ENCODE results near the gene STAT2.

DNA sequence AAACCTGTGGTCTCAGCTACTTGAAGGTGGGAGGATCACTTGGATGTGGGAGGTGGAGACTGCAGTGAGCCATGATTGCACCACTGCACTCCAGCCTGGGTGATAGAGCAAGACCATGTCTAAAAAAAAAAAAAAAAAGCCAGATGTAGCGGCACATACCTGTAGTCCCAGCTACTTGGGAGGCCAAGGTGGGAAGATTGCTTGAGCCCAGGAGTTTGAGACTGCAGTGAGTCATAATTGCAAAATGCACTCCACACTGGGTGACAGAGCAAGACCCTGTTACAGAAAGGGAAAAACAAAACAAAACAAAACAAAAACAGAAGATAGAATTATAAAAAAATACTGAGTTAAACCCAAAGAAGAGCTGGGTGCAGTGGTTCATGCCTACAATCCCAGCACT, 31.8 kb upstream of the STAT2 start:
- TF ChIP-seq CTCF (IDR thresholded peaks at IDR 0.05) (no peak), ZFX (IDR thresholded peaks at IDR 0.05; ENCODE audit: borderline replicate concordance) (no peak)
